ENCODE results near the gene SNTG2.

GRCh38 chr2:1101982-1102590 is 151.4 kb downstream of the SNTG2 start:
- no peak for TF ChIP-seq CTCF (conservative IDR thresholded peaks at IDR 0.05; ENCODE audit: low read length)
- no peak for TF ChIP-seq EZH2phosphoT487 (IDR thresholded peaks at IDR 0.05; ENCODE audit: borderline replicate concordance, low read depth, low read length)
